D721Med (cell line): Measurements from ENCODE around the gene ARSB.

Experiments
- DNase-seq: peaks from one replicate; pipeline ENCODE4 v3.0.0; 2011; ENCODE audit warnings: low spot score; ENCODE audit not compliant: insufficient read length
- FAIRE-seq: peaks from 2 replicates; lab custom pipeline; 2011; peaks lifted over from hg19 to GRCh38; lab: Jason Lieb, UNC
- TF ChIP-seq, protein P1 (sequence below): IDR thresholded peaks from 2 replicates; pipeline ENCODE4 v1.5.1; 2012; ENCODE audit warnings: mild to moderate bottlenecking, control low read depth; ENCODE audit not compliant: insufficient read depth; ENCODE audit errors: missing control alignments

Gene ARSB

DNA sequence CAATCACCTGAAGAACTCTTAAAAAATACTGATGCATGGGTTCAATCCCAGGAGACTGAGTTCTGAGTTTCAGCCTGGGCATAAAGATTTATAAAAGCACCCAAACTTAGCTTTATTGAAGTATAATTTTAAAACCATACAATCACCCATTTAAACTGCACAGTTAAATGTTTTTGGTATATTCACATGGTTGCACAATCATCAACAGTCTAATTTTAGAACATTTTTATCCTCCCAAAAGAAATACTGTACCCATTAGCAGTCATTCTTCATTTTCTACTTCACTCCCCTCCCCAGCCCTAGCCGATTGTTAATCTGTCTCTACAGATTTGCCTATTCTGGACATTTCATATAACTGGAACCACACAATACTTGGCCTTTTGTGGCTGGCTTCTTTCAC lies 141.7 kb downstream of the ARSB start:
- no peak for DNase-seq
- FAIRE-seq = no peak
- TF ChIP-seq, protein P1, sequence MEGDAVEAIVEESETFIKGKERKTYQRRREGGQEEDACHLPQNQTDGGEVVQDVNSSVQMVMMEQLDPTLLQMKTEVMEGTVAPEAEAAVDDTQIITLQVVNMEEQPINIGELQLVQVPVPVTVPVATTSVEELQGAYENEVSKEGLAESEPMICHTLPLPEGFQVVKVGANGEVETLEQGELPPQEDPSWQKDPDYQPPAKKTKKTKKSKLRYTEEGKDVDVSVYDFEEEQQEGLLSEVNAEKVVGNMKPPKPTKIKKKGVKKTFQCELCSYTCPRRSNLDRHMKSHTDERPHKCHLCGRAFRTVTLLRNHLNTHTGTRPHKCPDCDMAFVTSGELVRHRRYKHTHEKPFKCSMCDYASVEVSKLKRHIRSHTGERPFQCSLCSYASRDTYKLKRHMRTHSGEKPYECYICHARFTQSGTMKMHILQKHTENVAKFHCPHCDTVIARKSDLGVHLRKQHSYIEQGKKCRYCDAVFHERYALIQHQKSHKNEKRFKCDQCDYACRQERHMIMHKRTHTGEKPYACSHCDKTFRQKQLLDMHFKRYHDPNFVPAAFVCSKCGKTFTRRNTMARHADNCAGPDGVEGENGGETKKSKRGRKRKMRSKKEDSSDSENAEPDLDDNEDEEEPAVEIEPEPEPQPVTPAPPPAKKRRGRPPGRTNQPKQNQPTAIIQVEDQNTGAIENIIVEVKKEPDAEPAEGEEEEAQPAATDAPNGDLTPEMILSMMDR = no peak

DNA sequence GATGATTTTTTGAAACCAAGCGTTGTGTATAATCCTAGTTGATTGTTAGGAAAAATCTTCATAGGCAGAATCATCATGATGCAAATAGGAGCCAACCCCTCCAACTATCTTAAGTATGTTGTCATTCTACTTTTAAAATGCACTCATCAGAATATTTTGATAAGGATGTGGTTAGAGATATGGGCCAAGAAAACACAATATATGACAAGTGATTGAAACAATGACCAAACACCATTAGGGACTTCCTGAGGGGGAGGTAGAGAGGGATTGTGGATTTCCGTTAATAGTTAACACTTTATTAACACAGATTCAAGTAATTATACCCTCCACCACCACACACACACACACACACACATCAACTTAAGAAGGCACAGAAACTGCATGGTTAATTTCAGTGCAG lies 143.3 kb downstream of the ARSB start:
- TF ChIP-seq, protein P1 = no peak
- DNase-seq (no peak), FAIRE-seq (no peak)

DNA sequence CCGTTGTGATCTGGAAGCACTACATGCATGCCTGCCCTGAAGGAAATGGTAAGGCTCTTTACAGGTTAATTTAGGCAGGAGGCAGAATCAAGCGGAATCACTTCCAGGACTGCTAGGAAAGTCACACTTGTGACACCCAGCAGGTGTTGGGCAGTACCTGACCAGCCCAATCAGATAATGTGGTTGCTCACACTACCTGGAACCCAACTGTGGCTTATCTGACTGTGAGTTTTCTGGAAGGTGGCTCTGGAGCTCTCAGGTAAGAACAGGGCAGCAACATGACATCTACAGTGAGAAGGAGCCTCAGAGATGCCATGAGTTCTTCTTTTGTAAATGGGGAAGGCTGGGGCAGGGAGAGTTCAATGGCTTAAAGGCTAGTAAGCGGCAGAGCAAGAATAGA lies 146.4 kb downstream of the ARSB start:
- TF ChIP-seq, protein P1 = no peak
- FAIRE-seq (no peak), DNase-seq (no peak)

DNA sequence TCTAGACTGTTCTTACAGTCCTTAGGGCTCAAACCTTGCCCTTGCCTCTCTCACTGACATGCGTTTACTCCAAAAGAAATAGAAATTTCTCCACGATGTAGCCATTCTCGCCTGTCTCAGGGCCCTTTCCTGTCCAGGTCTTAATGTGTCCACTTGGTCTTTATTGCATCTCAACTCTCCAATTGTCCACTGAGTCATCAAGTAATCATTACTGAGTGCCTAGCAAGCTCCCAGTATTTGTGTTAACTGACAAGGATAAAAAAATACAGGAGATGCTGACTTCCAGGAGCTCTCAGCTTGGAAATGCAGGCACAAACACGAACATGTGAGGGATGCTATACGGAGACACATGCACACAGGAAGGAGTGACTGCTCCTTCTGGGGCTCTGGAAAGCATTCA lies 147.3 kb downstream of the ARSB start:
- TF ChIP-seq, protein P1 = no peak
- FAIRE-seq (no peak), DNase-seq (no peak)

DNA sequence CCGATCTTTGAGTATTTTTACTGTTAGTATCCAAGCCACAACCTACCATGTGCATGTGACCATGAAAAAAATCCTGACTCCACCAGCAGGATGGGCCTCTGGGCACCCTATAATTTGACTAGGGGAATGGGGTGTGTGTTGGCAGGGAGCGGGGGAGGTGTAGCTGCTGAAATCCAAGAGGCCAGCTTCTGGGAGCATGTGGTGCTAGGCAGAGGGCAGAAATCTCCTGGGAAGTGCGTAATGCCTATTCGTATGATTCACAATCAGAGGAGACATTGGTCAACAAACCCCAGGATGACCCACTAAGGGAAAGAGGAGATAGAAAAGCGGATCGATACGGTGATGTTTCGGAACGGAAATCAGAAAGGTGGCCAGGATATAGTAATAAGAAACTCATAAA lies 149.9 kb downstream of the ARSB start:
- TF ChIP-seq, protein P1 = no peak
- DNase-seq (no peak), FAIRE-seq (no peak)

DNA sequence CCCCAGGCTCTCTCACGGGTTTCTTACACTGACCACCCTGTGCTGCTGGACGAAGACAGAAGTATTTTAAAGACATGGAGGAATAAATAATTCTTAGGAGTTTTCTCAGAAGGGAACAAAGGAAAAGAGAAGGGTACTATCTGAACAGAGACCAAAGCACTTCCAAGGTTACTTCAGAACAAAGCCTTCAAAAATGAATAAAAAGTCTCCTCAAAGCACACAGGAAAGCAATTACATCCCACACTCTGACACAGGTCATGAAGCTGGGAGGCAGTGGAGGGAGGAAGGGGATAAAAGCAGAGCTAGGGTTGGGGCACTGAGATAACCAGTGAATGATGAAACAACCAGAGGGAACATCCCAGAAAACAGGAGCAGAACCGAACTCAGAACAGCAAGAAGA lies 151.8 kb downstream of the ARSB start:
- TF ChIP-seq, protein P1 = no peak
- no peak for FAIRE-seq
- DNase-seq = no peak

DNA sequence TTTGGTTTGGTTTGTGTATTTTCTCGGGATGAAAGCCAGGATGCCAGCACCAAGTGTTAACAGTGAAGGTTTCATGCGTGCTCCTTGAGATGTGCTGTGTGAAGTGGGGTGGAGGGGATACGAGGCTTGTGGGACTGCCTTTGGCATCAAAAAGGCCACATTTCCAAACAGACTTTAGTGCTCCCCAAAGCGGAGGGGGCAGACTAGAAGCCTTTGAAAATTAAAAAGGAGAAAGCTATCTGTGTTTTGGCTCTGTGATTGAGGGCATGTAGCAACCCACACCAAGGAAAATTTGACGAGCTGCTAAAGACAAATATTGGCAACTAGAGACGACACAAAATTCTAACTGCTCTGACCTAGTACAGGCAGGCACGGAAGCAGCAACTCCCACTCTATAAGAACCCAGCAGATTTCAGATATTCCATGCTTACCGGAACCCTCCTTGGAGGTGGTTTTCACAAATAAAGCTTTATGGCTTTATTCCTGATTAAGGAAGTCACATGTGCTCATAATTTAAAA lies 154.5 kb downstream of the ARSB start:
- DNase-seq (no peak), FAIRE-seq (no peak)
- TF ChIP-seq, protein P1 = no peak
